HG03520 (cell line): Measurements from ENCODE around the gene SIVA1.

Experiments used
- ATAC-seq: cut with Tn5 transposase; IDR thresholded peaks from one replicate; pipeline ENCODE4 v1.9.1; 2021; ENCODE audit warnings: mild to moderate bottlenecking, moderate library complexity; ENCODE audit not compliant: unreplicated experiment

SIVA1 gene

DNA sequence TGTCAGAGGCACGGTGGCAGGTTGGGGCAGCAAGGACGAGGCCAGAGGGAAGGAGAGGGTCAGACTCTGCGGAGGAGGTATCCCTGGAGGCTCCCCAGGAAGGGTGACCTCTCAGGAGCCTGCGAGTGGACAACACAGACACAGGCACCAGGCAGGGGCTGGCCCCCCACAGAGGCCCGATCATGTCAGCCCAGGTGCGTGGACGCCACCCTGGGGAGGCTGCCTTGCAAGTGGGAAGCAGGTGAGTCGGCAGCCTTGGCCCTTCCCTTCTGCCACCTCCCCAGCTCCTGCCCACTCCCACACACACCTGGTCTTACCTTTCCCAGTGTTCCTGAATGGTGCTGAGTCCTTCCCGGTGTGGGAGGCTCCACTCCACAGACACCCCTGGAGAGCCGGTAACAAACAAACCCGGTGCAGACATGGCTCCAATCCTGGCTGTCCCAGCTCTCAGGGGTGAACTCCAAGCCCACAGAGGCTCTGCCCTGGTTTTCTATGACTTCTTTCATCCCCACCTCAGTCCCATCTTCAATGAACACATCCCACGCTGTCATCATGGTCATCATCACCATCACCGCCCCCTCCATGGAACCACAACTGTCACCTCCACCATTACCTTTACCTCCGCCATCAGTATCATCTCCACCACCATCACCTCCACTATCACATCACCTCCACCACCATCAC lies 53.1 kb downstream of the SIVA1 start:
- no peak for ATAC-seq

DNA sequence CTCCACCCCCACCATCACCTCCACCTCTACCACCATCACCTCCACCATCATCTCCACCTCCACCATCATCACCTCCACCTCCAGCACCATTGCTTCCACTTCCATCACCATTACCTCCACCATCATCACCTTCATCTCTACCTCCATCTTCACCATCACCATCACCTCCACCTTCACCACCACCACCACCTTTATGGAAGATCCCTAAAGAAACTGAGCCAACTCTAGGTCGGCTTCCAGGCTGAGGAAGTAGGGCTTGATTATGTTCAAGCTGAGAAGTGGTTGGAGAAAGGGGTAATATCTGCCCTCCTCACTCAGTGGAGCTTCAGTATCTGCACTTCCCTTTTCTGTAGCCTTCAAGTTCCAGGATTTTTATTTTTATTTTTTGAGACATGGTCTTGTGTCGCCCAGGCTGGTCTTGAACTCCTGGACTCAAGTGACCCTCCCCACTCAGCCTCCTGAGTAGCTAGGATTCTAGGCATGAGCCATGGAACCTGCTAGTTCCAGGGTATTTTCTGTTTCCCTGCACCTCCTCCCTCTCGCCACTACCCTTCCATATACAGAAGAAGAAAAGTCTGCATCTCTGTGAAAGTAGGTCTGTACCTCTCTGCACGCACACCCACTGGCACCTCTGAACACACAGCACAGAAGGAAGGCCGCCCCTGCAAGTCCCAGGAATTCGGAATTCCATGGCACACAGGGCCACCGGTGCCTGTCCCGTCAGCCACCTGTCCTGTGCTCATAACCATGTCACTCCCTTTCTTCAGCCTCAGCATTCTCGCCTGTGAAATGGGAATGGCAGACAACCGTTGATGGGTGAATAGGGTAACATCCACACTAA lies 53.9 kb downstream of the SIVA1 start:
- ATAC-seq: no peak

DNA sequence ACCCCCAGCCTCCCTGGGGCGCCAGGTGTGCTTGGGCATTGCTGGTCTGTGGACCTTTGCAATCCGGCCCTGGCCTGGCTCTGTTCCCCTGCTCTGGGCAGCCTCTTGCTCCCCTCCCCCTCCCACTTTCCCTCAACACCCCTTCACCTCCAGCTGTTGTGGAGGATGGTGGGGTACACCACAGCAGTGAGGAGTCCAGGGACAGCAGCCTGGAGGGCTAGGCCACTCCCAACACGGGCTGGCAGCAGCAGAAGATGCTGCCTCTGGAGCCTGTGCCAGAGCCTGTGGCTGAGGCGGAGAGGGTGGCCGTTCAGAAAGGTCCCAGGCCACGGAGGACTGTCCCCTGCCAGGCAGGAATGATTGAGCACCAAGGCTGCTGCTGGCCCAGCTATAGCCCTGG lies 55.5 kb downstream of the SIVA1 start:
- no peak for ATAC-seq
